Adrenal gland (tissue), 12 donors: ENCODE measurements around the gene SCO2. TPM values are rescaled to one million over a fixed set of nuclear protein-coding genes. Genes with fewer than 3 reads are reported as not detected.

Experiments used
- DNase-seq, 7 donors: peaks; one replicate each; pipeline ENCODE4 v3.0.0-alpha.2; 2019 to 2020
- H3K27ac ChIP-seq, 5 donors: fragments of 200-600 bp; sonication (generic) in 4 of 5; 1 replicate in 3 of 5; 2 replicates in 2 of 5; pipeline versions ENCODE4 v1.5.1 to v1.8.0; 2016 to 2020; ENCODE audit warnings: mild to moderate bottlenecking in 1 of 5
- H3K27me3 ChIP-seq: fragments of 200-600 bp; 2 replicates; pipeline ENCODE4 v1.8.0; 2021
- H3K36me3 ChIP-seq, 2 donors: fragments of 200-600 bp; replicated peaks in 1 of 2; 1 replicate in 1 of 2; 2 replicates in 1 of 2; pipeline versions ENCODE4 v1.5.1 to v1.8.0; 2018 to 2022
- H3K4me1 ChIP-seq, 2 donors: fragments of 200-600 bp; replicated peaks in 1 of 2; 1 replicate in 1 of 2; 2 replicates in 1 of 2; pipeline versions ENCODE4 v1.5.1 to v1.8.0; 2018 to 2021
- H3K4me3 ChIP-seq, 4 donors: fragments of 200-600 bp; sonication (generic) in 3 of 4; one replicate each; pipeline ENCODE4 v1.5.1; 2016 to 2018
- H3K9me3 ChIP-seq, 3 donors: fragments of 200-600 bp; sonication (generic) in 1 of 3; replicated peaks in 1 of 3; 1 replicate in 2 of 3; 2 replicates in 1 of 3; pipeline versions ENCODE4 v1.5.1 to v1.8.0; 2016 to 2021
- CTCF ChIP-seq, 6 experiments: fragments of 450-650 bp in 4 of 6; fragments of 200-600 bp in 2 of 6; sonication (generic) in 1 of 6; IDR thresholded peaks; 1 replicate in 5 of 6; 2 replicates in 1 of 6; pipeline versions ENCODE4 v1.5.1 to v1.8.0; 2016 to 2021; ENCODE audit warnings: antibody characterized with exemption in 6 of 6, mild to moderate bottlenecking in 2 of 6, moderate library complexity in 1 of 6
- POLR2A ChIP-seq, 2 donors: fragments of 450-650 bp; IDR thresholded peaks; one replicate each; pipeline ENCODE4 v1.6.1; 2017; ENCODE audit warnings: antibody characterized with exemption in 2 of 2, mild to moderate bottlenecking in 2 of 2, moderate library complexity in 1 of 2
- WGBS, 4 donors: extraction: QIAGEN DNeasy Blood & Tissue Kit in 2 of 4; methylation state at CpG; one replicate each; pipeline versions ENCODE4 v1.1.5 to v1.1.7; 2013 to 2017; 5-methylcytosine and 5-hydroxymethylcytosine counted together
- intact Hi-C, 2 donors: fragments of 100-400 bp; cut with DNase I; formaldehyde crosslinking; loops; one replicate each; pipeline versions ENCODE4 v1.14.1 to v1.15.0; 2022 to 2023
- polyA plus RNA-seq, 3 donors: library from polyadenylated mRNA; stranded (reverse); fragments of 200-250 nt in 2 of 3; fragments of 350-450 nt in 1 of 3; fragmentation: Illumina TruSeq in 1 of 3; extraction: RNeasy Lipid Tissue Mini Kit (QIAGEN cat#74804) in 1 of 3; gene quantifications; one replicate each; pipeline ENCODE4 v1.2.3, GENCODE V29; 2013 to 2014
- total RNA-seq, 9 donors: library from RNA; depleted of rRNA in 4 of 9; stranded (reverse); fragments of >200 nt in 4 of 9; fragments of 120-200 nt in 1 of 9; fragmentation: NEBNext Ultra II Directional in 1 of 9; extraction: Animal tissue kit (Norgen Biotek cat#: 25700) in 1 of 9; gene quantifications; one replicate each; pipeline versions ENCODE4 v1.1.0 to v1.2.4, GENCODE V29; 2013 to 2023
- donor health status: healthy with polysubstance abuse.
- donor health status: Bipolar disorder and iron deficiency.
- donor health status: DM: yes; HTN: yes; CAD: no.
- donor health status: DM: no; HTN: no; CAD: no.
- donor health status: DM: no; HTN: no; CAD: no.
- donor health status: DM: yes; HTN: yes; CAD: no.

SCO2 gene
- total and polyA plus RNA-seq, 12 donors, result 0.78 to 7.8 (median 1.7) TPM; not detected in 3

GRCh38 chr22:50486561-50487289 is 38.7 kb downstream of the SCO2 start, which contains the start of gene MIOX:
MIOX (plus strand) TSS chr22:50486859; CDS start chr22:50486898, 39 bp downstream.
- TF ChIP-seq CTCF (IDR thresholded peaks at IDR 0.05), result no peak
- TF ChIP-seq POLR2A (IDR thresholded peaks at IDR 0.05), result no peak
- Histone ChIP-seq H3K4me1 (peaks cover 0 to 6% of the 10 kb centered on the region in 2 donors), H3K27me3 (peaks cover 18% of the 10 kb centered on the region), H3K36me3 (no peaks in the 10 kb centered on the region), H3K27ac (no peak within 1 kb of the TSS), H3K4me3 (no peak within 1 kb of the TSS), H3K9me3 (no peaks in the 10 kb centered on the region)
- WGBS, 4 donors, result 69 to 79% (median 77%) methylated on average over 12 to 23 of the region's 23 CpGs
- no peak for DNase-seq
- intact Hi-C loops, result no loop called here

GRCh38 chr22:50485221-50486131 is 39.9 kb downstream of the SCO2 start:
- intact Hi-C loops, result no loop called here
- Histone ChIP-seq H3K4me1 (peaks cover 0 to 14% of the 10 kb centered on the region in 2 donors), H3K9me3 (no peaks in the 10 kb centered on the region), H3K27ac (no peak overlapping the region), H3K36me3 (no peaks in the 10 kb centered on the region), H3K4me3 (no peak overlapping the region), H3K27me3 (peaks cover 31% of the 10 kb centered on the region)
- no peak for TF ChIP-seq CTCF (IDR thresholded peaks at IDR 0.05)
- no peak for TF ChIP-seq POLR2A (IDR thresholded peaks at IDR 0.05)
- WGBS, 4 donors, result 60 to 67% (median 64%) methylated on average over 18 to 29 of the region's 29 CpGs
- DNase-seq, result peak in 5 of 7 donors; percentile 43 to 61 (median 48)

GRCh38 chr22:50483977-50484853 is 41.2 kb downstream of the SCO2 start:
- intact Hi-C loops, result no loop called here
- no peaks in the 10 kb centered on the region for H3K9me3 ChIP-seq
- peaks cover 36% of the 10 kb centered on the region for H3K27me3 ChIP-seq
- H3K36me3 ChIP-seq, result no peaks in the 10 kb centered on the region
- H3K4me1 ChIP-seq, result peaks cover 0 to 14% of the 10 kb centered on the region in 2 donors
- TF ChIP-seq POLR2A (IDR thresholded peaks at IDR 0.05) (no peak), CTCF (IDR thresholded peaks at IDR 0.05) (no peak)
- no peak overlapping the region for H3K27ac ChIP-seq
- no peak overlapping the region for H3K4me3 ChIP-seq
- 81 to 88% (median 86%) methylated on average over 12 to 31 of the region's 31 CpGs for WGBS, 4 donors
- no peak for DNase-seq
